SU-DHL-6 (cell line): ENCODE results near the gene HS3ST4.

Experiments
- H2AFZ ChIP-seq: fragments of 200-600 bp; sonication (generic); 2 replicates; pipeline ENCODE4 v1.6.1; 2014; ENCODE audit warnings: low read depth, mild to moderate bottlenecking, moderate library complexity, mixed read lengths, antibody characterized with exemption, low read length; ENCODE audit not compliant: severe bottlenecking
- H3F3A ChIP-seq: fragments of 200-600 bp; shearing (Covaris generic); 2 replicates; pipeline ENCODE4 v1.6.0; 2016; ENCODE audit warnings: antibody characterized with exemption, mild to moderate bottlenecking; ENCODE audit not compliant: insufficient read depth
- H3K27ac ChIP-seq: fragments of 200-600 bp; sonication (generic); 2 replicates; pipeline ENCODE4 v1.5.1; 2016; ENCODE audit warnings: low read depth, mild to moderate bottlenecking, low read length, moderate library complexity, mixed read lengths
- H3K27me3 ChIP-seq: fragments of 200-600 bp; sonication (generic), shearing (Covaris generic); 2 replicates; pipeline ENCODE4 v1.6.0; 2014; ENCODE audit warnings: mild to moderate bottlenecking, low read length
- H3K36me3 ChIP-seq: fragments of 200-600 bp; sonication (generic); 2 replicates; pipeline ENCODE4 v1.6.1; 2014; ENCODE audit warnings: mild to moderate bottlenecking, low read length, mixed read lengths
- H3K4me2 ChIP-seq: fragments of 300-600, 200-600 bp; shearing (Covaris generic), sonication (generic); 2 replicates; pipeline ENCODE4 v1.6.0; 2014; ENCODE audit warnings: low read length, low read depth, mild to moderate bottlenecking; ENCODE audit not compliant: poor library complexity, severe bottlenecking
- H3K4me3 ChIP-seq: fragments of 200-600 bp; sonication (generic); 2 replicates; pipeline ENCODE4 v1.5.1; 2014; ENCODE audit warnings: antibody characterized with exemption, low read length, mild to moderate bottlenecking, mixed read lengths; ENCODE audit not compliant: insufficient read depth, poor library complexity, severe bottlenecking
- H3K79me2 ChIP-seq: fragments of 200-600 bp; sonication (generic); 2 replicates; pipeline ENCODE4 v1.6.1; 2014; ENCODE audit warnings: mild to moderate bottlenecking, low read length, moderate library complexity; ENCODE audit not compliant: insufficient read depth
- H3K9ac ChIP-seq: fragments of 200-600 bp; sonication (generic); 2 replicates; pipeline ENCODE4 v1.7.0; 2014; ENCODE audit warnings: mild to moderate bottlenecking, low read length
- H3K9me2 ChIP-seq: fragments of 200-600 bp; sonication (generic); replicated peaks from 2 replicates; pipeline ENCODE4 v1.6.1; 2014; ENCODE audit warnings: low read length; ENCODE audit not compliant: insufficient read depth
- H3K9me3 ChIP-seq: fragments of 200-600 bp; sonication (generic); 2 replicates; pipeline ENCODE4 v1.6.1; 2014; ENCODE audit warnings: low read length, mixed read lengths; ENCODE audit not compliant: insufficient read depth
- H4K20me1 ChIP-seq: fragments of 200-600 bp; sonication (generic); 2 replicates; pipeline ENCODE4 v1.6.1; 2014; ENCODE audit warnings: low read depth, mild to moderate bottlenecking, antibody characterized with exemption, low read length, moderate library complexity, mixed read lengths
- EZH2phosphoT487 ChIP-seq: fragments of 200-600 bp; sonication (generic), shearing (Covaris generic); conservative IDR thresholded peaks from 2 replicates; pipeline ENCODE4 v1.6.1; 2018; ENCODE audit warnings: mild to moderate bottlenecking, antibody characterized with exemption, low read length, moderate library complexity, mixed read lengths
- TF ChIP-seq, protein P1 (sequence below): fragments of 200-600 bp; sonication (generic); IDR thresholded peaks from one replicate; pipeline ENCODE4 v1.5.1; 2017; ENCODE audit warnings: antibody characterized with exemption, mild to moderate bottlenecking, low read length, moderate library complexity; ENCODE audit not compliant: insufficient read depth, poor library complexity, severe bottlenecking

Gene HS3ST4

DNA sequence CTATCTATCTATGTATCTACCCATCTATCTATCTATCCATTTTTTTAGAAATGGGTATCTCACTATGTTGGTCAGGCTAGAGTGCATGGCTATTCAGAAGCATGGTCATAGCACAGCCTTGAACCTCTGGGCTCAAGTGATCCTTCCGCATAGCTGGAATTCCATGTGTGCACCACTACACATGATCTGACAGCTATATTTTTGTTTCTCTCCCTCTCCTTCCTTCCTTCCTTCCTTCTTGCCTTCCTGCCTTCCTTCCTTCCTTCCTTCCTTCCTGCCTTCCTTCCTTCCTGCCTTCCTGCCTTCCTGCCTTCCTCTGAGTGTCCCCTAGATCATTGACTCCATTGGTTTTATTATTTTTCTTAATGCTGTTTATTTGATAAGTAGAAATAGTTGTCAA, 108.1 kb downstream of the HS3ST4 start:
- Histone ChIP-seq H4K20me1 (no peaks in the 10 kb centered on the region), H3K9me2 (no peaks in the 10 kb centered on the region), H3K36me3 (no peaks in the 10 kb centered on the region), H3F3A (no peaks in the 10 kb centered on the region), H3K27ac (no peak overlapping the region), H3K27me3 (no peaks in the 10 kb centered on the region), H3K4me2 (no peak overlapping the region), H3K79me2 (no peaks in the 10 kb centered on the region), H3K9me3 (no peaks in the 10 kb centered on the region), H3K9ac (no peak overlapping the region), H3K4me3 (no peak overlapping the region), H2AFZ (no peak overlapping the region)
- TF ChIP-seq EZH2phosphoT487 = no peak
- TF ChIP-seq, protein P1, sequence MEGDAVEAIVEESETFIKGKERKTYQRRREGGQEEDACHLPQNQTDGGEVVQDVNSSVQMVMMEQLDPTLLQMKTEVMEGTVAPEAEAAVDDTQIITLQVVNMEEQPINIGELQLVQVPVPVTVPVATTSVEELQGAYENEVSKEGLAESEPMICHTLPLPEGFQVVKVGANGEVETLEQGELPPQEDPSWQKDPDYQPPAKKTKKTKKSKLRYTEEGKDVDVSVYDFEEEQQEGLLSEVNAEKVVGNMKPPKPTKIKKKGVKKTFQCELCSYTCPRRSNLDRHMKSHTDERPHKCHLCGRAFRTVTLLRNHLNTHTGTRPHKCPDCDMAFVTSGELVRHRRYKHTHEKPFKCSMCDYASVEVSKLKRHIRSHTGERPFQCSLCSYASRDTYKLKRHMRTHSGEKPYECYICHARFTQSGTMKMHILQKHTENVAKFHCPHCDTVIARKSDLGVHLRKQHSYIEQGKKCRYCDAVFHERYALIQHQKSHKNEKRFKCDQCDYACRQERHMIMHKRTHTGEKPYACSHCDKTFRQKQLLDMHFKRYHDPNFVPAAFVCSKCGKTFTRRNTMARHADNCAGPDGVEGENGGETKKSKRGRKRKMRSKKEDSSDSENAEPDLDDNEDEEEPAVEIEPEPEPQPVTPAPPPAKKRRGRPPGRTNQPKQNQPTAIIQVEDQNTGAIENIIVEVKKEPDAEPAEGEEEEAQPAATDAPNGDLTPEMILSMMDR = no peak

DNA sequence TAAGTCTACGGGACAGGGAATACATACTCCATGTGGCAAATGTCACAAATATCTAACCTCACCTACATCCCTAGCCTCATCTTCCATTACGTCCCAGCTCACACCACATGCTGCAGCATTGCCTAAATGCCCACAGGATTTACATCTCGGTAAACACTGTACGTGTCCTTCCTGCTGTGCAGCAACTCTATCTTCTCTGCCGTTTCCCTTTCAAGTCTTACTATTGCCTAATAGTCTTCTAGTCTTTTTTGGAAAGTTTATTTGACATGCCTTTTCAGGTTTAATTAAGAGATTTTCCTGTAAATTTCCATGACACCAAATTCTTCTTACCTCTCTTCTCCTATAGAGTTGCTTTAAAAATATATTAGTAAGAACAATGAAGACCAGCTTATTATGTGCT, 120.5 kb downstream of the HS3ST4 start:
- TF ChIP-seq EZH2phosphoT487 = no peak
- TF ChIP-seq, protein P1 = no peak
- Histone ChIP-seq H3K27ac (no peak overlapping the region), H3K4me3 (no peak overlapping the region), H4K20me1 (no peaks in the 10 kb centered on the region), H3K9ac (no peak overlapping the region), H3K79me2 (no peaks in the 10 kb centered on the region), H3K4me2 (no peak overlapping the region), H3K9me2 (no peaks in the 10 kb centered on the region), H2AFZ (no peak overlapping the region), H3F3A (no peaks in the 10 kb centered on the region), H3K9me3 (no peaks in the 10 kb centered on the region), H3K27me3 (no peaks in the 10 kb centered on the region), H3K36me3 (no peaks in the 10 kb centered on the region)

DNA sequence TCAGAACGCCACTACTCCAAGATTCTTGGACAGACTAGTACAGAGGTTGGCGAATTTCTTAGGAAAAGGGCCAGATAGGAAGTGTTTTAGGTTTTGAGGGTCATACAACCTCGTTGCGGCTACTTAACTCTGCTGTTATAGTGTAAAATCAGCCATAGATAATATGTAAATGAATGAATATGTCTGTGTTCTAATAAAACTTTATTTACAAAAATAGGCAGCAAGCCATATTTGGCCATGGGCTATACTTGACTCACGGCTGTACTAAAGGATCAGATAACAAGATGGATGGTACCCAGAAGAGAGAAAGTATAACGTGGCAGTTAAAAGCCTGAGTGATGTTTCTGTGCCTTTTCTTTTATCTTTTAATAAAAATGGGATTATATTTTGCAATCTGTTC, 125.5 kb downstream of the HS3ST4 start:
- no peaks in the 10 kb centered on the region for H3K27me3 ChIP-seq
- H3F3A ChIP-seq = no peaks in the 10 kb centered on the region
- H3K4me3 ChIP-seq = no peak overlapping the region
- no peak overlapping the region for H3K9ac ChIP-seq
- TF ChIP-seq, protein P1 = no peak
- TF ChIP-seq EZH2phosphoT487 = no peak
- H3K36me3 ChIP-seq = no peaks in the 10 kb centered on the region
- H3K79me2 ChIP-seq = no peaks in the 10 kb centered on the region
- no peak overlapping the region for H2AFZ ChIP-seq
- H3K27ac ChIP-seq = no peak overlapping the region
- H3K9me2 ChIP-seq = no peaks in the 10 kb centered on the region
- no peak overlapping the region for H3K4me2 ChIP-seq
- H4K20me1 ChIP-seq = no peaks in the 10 kb centered on the region
- no peaks in the 10 kb centered on the region for H3K9me3 ChIP-seq
